Heart right ventricle (tissue), 16 donors: ENCODE data around the gene CD4. TPM values are rescaled to one million over a fixed set of nuclear protein-coding genes. Genes with fewer than 3 reads are reported as not detected.

Source experiments
- ATAC-seq, 8 donors: fragments of 200-7000 bp; cut with Tn5 transposase; one replicate each; pipeline ENCODE4 v1.9.1; 2020; ENCODE audit warnings: mild to moderate bottlenecking in 8 of 8, moderate library complexity in 8 of 8, moderate number of reproducible peaks in 1 of 8
- DNase-seq, 2 donors: peaks; one replicate each; pipeline ENCODE4 v3.0.0-alpha.2; 2020
- H3K27ac ChIP-seq, 10 donors: fragments of 200-600 bp; sonication (generic) in 2 of 10; one replicate each; pipeline versions ENCODE4 v1.5.0 to v1.8.0; 2020 to 2022; ENCODE audit warnings: mild to moderate bottlenecking in 3 of 10
- H3K27me3 ChIP-seq, 7 donors: fragments of 200-600 bp; one replicate each; pipeline ENCODE4 v1.8.0; 2021 to 2022; ENCODE audit warnings: mild to moderate bottlenecking in 2 of 7
- H3K36me3 ChIP-seq, 9 donors: fragments of 200-600 bp; sonication (generic) in 1 of 9; one replicate each; pipeline versions ENCODE4 v1.5.0 to v1.8.0; 2020 to 2022; ENCODE audit warnings: mild to moderate bottlenecking in 2 of 9
- H3K4me1 ChIP-seq, 9 donors: fragments of 200-600 bp; sonication (generic) in 1 of 9; one replicate each; pipeline versions ENCODE4 v1.5.0 to v1.8.0; 2020 to 2022; ENCODE audit warnings: mild to moderate bottlenecking in 4 of 9
- H3K4me3 ChIP-seq, 10 donors: fragments of 200-600 bp; sonication (generic) in 2 of 10; one replicate each; pipeline versions ENCODE4 v1.5.0 to v1.8.0; 2020 to 2022; ENCODE audit warnings: mild to moderate bottlenecking in 7 of 10, moderate library complexity in 2 of 10
- H3K9me3 ChIP-seq, 11 donors: fragments of 200-600 bp in 10 of 11; sonication (generic) in 2 of 11; one replicate each; pipeline versions ENCODE4 v1.5.0 to v1.8.0; 2013 to 2022; ENCODE audit warnings: mild to moderate bottlenecking in 2 of 11, control low read depth in 1 of 11, moderate library complexity in 1 of 11
- CTCF ChIP-seq, 9 donors: fragments of 200-600 bp; sonication (generic) in 2 of 9; IDR thresholded peaks; one replicate each; pipeline versions ENCODE4 v1.5.0 to v1.8.0; 2021 to 2022; ENCODE audit warnings: antibody characterized with exemption in 9 of 9, mild to moderate bottlenecking in 5 of 9, moderate library complexity in 1 of 9
- WGBS, 2 donors: extraction: QIAGEN DNeasy Blood & Tissue Kit; methylation state at CpG; one replicate each; pipeline ENCODE4 v1.1.7; 2013; ENCODE audit warnings: inconsistent platforms in 1 of 2; 5-methylcytosine and 5-hydroxymethylcytosine counted together
- intact Hi-C, 10 donors: fragments of 100-400 bp; cut with DNase I; formaldehyde crosslinking; loops; one replicate each; pipeline versions ENCODE4 v1.11.1 to v1.14.2; 2022
- polyA plus RNA-seq, 2 donors: library from polyadenylated mRNA; stranded (reverse); fragments of 200-250 nt; gene quantifications; one replicate each; pipeline ENCODE4 v1.2.3, GENCODE V29; 2013
- total RNA-seq, 10 donors: library from RNA; stranded (reverse); fragmentation: NEBNext Ultra II Directional in 3 of 10; extraction: Animal tissue kit (Norgen Biotek cat#: 25700) in 3 of 10; gene quantifications; one replicate each; pipeline versions ENCODE4 v1.2.1 to v1.2.4, GENCODE V29; 2021 to 2023
- donor health status: Arrhythmogenic right ventricular cardiomyopathy.
- donor health status: ischemic (EF 13 %, LVEDD 7.1; RV severe dilation, severe dysfunction).
- donor health status: healthy with polysubstance abuse.
- donor health status: DM: no; HTN: yes; CAD: no.
- donor health status: DM: no; HTN: no; CAD: no.
- donor health status: ischemic (EF 25% LVEDD 6.9; RV normal size, moderate dysfunction).
- donor health status: ischemic (EF 25% LVEDD 5.7; RV mildly dilated, moderate dysfunction).
- donor health status: healthy.
- donor health status: DM: yes; HTN: yes; CAD: no.
- donor health status: Ischemic cardiomyopathy.
- donor health status: ischemic (EF 35%, LVEDD 5.7; RV mildly dilated, moderate dysfunction).
- donor health status: nonischemic (EF 11% LVEDD 7.7; RV severe dilation, severe dysfunction).
- donor health status: DM: yes; HTN: yes; CAD: no.
- donor health status: PGD.
- donor health status: ischemic (EF 29% LVEDD 5.4; RV normal size, mild dysfunction).
- donor health status: nonischemic (EF 23%, LVEDD 6.1; RV moderate dilation, normal function).

The CD4 gene
- total and polyA plus RNA-seq, 12 donors, result 2.6 to 44.3 (median 4.2) TPM

GRCh38 chr12:6827982-6828780 is 38.9 kb downstream of the CD4 start, which contains the start of gene P3H3:
TSS of gene P3H3 (plus strand) at chr12:6828407. CDS start at chr12:6828441, 34 bp downstream.
- Histone ChIP-seq H3K9me3 (no peaks in the 10 kb centered on the region), H3K4me1 (peaks cover 8 to 52% (median 26%) of the 10 kb centered on the region in 9 donors), H3K27ac (peak within 1 kb of the TSS; percentile 59 to 91 (median 84)), H3K27me3 (peaks cover 0 to 46% (median 0%) of the 10 kb centered on the region in 7 donors), H3K36me3 (peaks cover 0 to 23% (median 0%) of the 10 kb centered on the region in 9 donors), H3K4me3 (peak within 1 kb of the TSS; percentile 58 to 95 (median 76))
- peak in 3 of 9 donors; percentile 6 to 37 (median 18) for TF ChIP-seq CTCF (IDR thresholded peaks at IDR 0.05)
- 1 to 2% methylated on average over 52 to 59 of the region's 60 CpGs for WGBS, 2 donors
- peak; percentile 50 to 52 for DNase-seq
- intact Hi-C loops, result loop anchor here (5.0 to 10.0 kb wide), 7 partner anchors 51 to 213 kb away; partner anchors contain the start of genes MLF2 (in 7 of the 10) and PTMS (in 1 of the 10)
- peak in 5 of 8 donors; percentile 2 to 36 (median 11) for ATAC-seq

- TF ChIP-seq CTCF (IDR thresholded peaks at IDR 0.05), result no peak
- H3K36me3 ChIP-seq, result peaks cover 0 to 30% (median 0%) of the 10 kb centered on the region in 9 donors
- DNase-seq, result peak in 1 of 2 donors; percentile 45
- no peaks in the 10 kb centered on the region for H3K9me3 ChIP-seq
- peak; percentile 11 to 34 (median 24) for ATAC-seq
- H3K4me1 ChIP-seq, result peaks cover 8 to 52% (median 26%) of the 10 kb centered on the region in 9 donors
- peaks cover 0 to 40% (median 0%) of the 10 kb centered on the region in 7 donors for H3K27me3 ChIP-seq
- peak overlapping the region; percentile 59 to 91 (median 84) for H3K27ac ChIP-seq
- WGBS, 2 donors, result 1% methylated on average over 71 of the region's 71 CpGs
- H3K4me3 ChIP-seq, result peak overlapping the region; percentile 58 to 95 (median 76)
- intact Hi-C loops, result loop anchor here (5.0 to 10.0 kb wide), 7 partner anchors 52 to 214 kb away; partner anchors contain the start of genes MLF2 (in 7 of the 10) and PTMS (in 1 of the 10)
Observed at GRCh38 chr12:6828781-6829535, 39.6 kb downstream of the CD4 start.

- peaks cover 0 to 37% (median 0%) of the 10 kb centered on the region in 9 donors for H3K36me3 ChIP-seq
- H3K27ac ChIP-seq, result peak overlapping the region; percentile 59 to 91 (median 84)
- WGBS, 2 donors, result 55 to 57% methylated on average over 19 of the region's 19 CpGs
- DNase-seq, result no peak
- H3K27me3 ChIP-seq, result peaks cover 0 to 40% (median 0%) of the 10 kb centered on the region in 7 donors
- no peaks in the 10 kb centered on the region for H3K9me3 ChIP-seq
- peaks cover 8 to 59% (median 26%) of the 10 kb centered on the region in 9 donors for H3K4me1 ChIP-seq
- H3K4me3 ChIP-seq, result peak overlapping the region; percentile 58 to 95 (median 76)
- peak in 1 of 9 donors; percentile 12 for TF ChIP-seq CTCF (IDR thresholded peaks at IDR 0.05)
- peak in 2 of 8 donors; percentile 2 to 7 for ATAC-seq
- intact Hi-C loops, result loop anchor here (5.0 to 10.0 kb wide), 7 partner anchors 52 to 215 kb away; partner anchors contain the start of genes MLF2 (in 7 of the 10) and PTMS (in 1 of the 10)
Observed at GRCh38 chr12:6829536-6830220, 40.4 kb downstream of the CD4 start.
